ENCODE results near the gene FGF2. TPM values are rescaled to one million over a fixed set of nuclear protein-coding genes. Genes with fewer than 3 reads are reported as not detected.

The FGF2 gene
- total and polyA plus RNA-seq, 3 donors from 2014 or later, result 3.0 to 4.9 (median 4.5) TPM

GRCh38 chr4:122822466-122822865 is 4.2 kb upstream of the FGF2 start:
- Histone ChIP-seq H3K36me3 (ENCODE audit: low read depth, missing control alignments) (no peaks in the 10 kb centered on the region), H3K27me3 (no peaks in the 10 kb centered on the region), H3K4me3 (no peak overlapping the region), H3K9me3 (no peaks in the 10 kb centered on the region), H3K4me1 (peaks cover 7% of the 10 kb centered on the region), H3K27ac (no peak overlapping the region)
- whole genome bisulfite sequencing, 2 donors, result 89 to 99% methylated on average over 2 of the region's 2 CpGs
- intact Hi-C loops (cut with DNase I; ENCODE audit: low total_unique reads), result no loop called here
- no peak for DNase-seq
- no peak for TF ChIP-seq POLR2A (IDR thresholded peaks at IDR 0.05)

- intact Hi-C loops (cut with DNase I; ENCODE audit: low total_unique reads), result no loop called here
- Histone ChIP-seq H3K27me3 (no peaks in the 10 kb centered on the region), H3K27ac (no peak overlapping the region), H3K36me3 (ENCODE audit: low read depth, missing control alignments) (no peaks in the 10 kb centered on the region), H3K9me3 (no peaks in the 10 kb centered on the region), H3K4me3 (no peak overlapping the region), H3K4me1 (peaks cover 12% of the 10 kb centered on the region)
- WGBS, 2 donors, result 81 to 89% methylated on average over 2 of the region's 2 CpGs
- TF ChIP-seq CTCF (IDR thresholded peaks at IDR 0.05) (no peak), POLR2A (IDR thresholded peaks at IDR 0.05) (no peak)
- no peak for DNase-seq
Observed at GRCh38 chr4:122823476-122823875, 3.2 kb upstream of the FGF2 start.

GRCh38 chr4:122824616-122825015 is 2.0 kb upstream of the FGF2 start:
- Histone ChIP-seq H3K36me3 (ENCODE audit: low read depth, missing control alignments) (no peaks in the 10 kb centered on the region), H3K4me1 (peaks cover 12% of the 10 kb centered on the region), H3K4me3 (no peak overlapping the region), H3K27ac (no peak overlapping the region), H3K9me3 (no peaks in the 10 kb centered on the region), H3K27me3 (no peaks in the 10 kb centered on the region)
- 85 to 91% methylated on average over 2 of the region's 2 CpGs for WGBS, 2 donors
- intact Hi-C loops (cut with DNase I; ENCODE audit: low total_unique reads), result no loop called here
- no peak for DNase-seq
- TF ChIP-seq CTCF (IDR thresholded peaks at IDR 0.05), result no peak
- no peak for TF ChIP-seq POLR2A (IDR thresholded peaks at IDR 0.05)

- 12 to 14% methylated on average over 18 of the region's 18 CpGs for WGBS, 2 donors
- intact Hi-C loops (cut with DNase I; ENCODE audit: low total_unique reads), result no loop called here
Observed at GRCh38 chr4:122826079-122826527, 528 bp upstream of the FGF2 start.

GRCh38 chr4:122827258-122827878 is 737 bp downstream of the FGF2 start:
- Histone ChIP-seq H3K9me3 (no peaks in the 10 kb centered on the region), H3K27me3 (no peaks in the 10 kb centered on the region), H3K4me3 (peak overlapping the region; percentile 64 to 79), H3K4me1 (peaks cover 12% of the 10 kb centered on the region), H3K36me3 (ENCODE audit: low read depth, missing control alignments) (no peaks in the 10 kb centered on the region), H3K27ac (peak overlapping the region; percentile 87 to 88)
- TF ChIP-seq POLR2A (IDR thresholded peaks at IDR 0.05), result no peak
- intact Hi-C loops (cut with DNase I; ENCODE audit: low total_unique reads), result no loop called here
- peak; percentile 33 for DNase-seq
- 0 to 1% methylated on average over 28 to 49 of the region's 57 CpGs for WGBS, 2 donors

More at GRCh38 chr4:122826079-122826527, 528 bp upstream of the FGF2 start:
- Histone ChIP-seq H3K4me3 (peak overlapping the region; percentile 64 to 79), H3K4me1 (peaks cover 12% of the 10 kb centered on the region), H3K9me3 (no peaks in the 10 kb centered on the region), H3K27ac (peak overlapping the region; percentile 87), H3K36me3 (ENCODE audit: low read depth, missing control alignments) (no peaks in the 10 kb centered on the region), H3K27me3 (no peaks in the 10 kb centered on the region)
- no peak for DNase-seq
- no peak for TF ChIP-seq CTCF (IDR thresholded peaks at IDR 0.05)
- no peak for TF ChIP-seq POLR2A (IDR thresholded peaks at IDR 0.05)

Measured in testis (tissue), 3 donors.